Fibroblast of skin of right biceps (primary cell): ENCODE results near the gene ITSN2.

Source experiments
- DNase-seq: peaks from one replicate; pipeline ENCODE4 v3.0.0-alpha.2; 2013

Gene ITSN2

GRCh38 chr2:24262421-24262970, 97.8 kb downstream of the ITSN2 start:
- peak; percentile 65 for DNase-seq

GRCh38 chr2:24261441-24261840, 98.9 kb downstream of the ITSN2 start:
- DNase-seq: no peak

- DNase-seq: no peak
These were observed 101.0 kb downstream of the ITSN2 start for GRCh38 chr2:24259316-24259715.

- DNase-seq: no peak
These were observed 101.6 kb downstream of the ITSN2 start for GRCh38 chr2:24258718-24259117.

- peak; percentile 52 for DNase-seq
These were observed 106.9 kb downstream of the ITSN2 start for GRCh38 chr2:24253303-24253919.

DNA sequence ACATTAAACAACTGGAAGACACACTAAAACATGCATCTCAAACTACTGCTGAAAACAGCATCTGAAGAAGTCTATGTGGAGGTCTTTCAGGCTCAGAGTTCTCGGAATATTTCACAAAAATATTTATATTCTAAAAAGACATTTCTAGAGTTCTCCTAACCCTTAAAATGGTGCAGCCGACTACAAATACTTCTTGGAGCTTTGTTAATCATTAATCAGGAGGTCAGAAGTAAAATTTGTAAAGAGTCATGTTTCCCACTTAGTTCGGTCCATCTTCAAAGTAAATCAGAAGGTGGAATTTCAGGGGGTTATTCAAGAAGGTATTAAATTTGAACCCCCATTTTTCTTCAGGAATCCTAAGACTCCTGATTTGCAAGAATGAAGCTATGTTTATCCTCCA, 112.7 kb downstream of the ITSN2 start:
- no peak for DNase-seq

DNA sequence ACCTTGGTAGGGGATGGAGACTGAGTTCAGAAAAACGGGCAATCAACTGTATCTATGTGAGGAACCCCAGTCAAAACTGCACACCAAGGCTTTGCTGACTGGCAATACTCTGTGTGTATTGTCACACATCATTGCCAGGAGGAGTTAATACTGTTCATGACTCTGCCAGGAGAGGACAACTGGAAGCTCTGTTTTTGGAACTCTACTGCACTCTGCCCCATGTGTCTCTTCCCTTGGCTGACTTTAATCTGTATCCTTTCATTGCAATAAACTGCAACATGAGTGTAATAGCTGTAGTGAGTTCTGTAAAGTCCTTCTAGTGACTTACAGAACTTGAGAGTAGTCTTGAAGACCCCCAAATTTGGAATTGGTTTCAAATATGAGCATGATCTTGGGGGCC, 113.2 kb downstream of the ITSN2 start:
- no peak for DNase-seq

DNA sequence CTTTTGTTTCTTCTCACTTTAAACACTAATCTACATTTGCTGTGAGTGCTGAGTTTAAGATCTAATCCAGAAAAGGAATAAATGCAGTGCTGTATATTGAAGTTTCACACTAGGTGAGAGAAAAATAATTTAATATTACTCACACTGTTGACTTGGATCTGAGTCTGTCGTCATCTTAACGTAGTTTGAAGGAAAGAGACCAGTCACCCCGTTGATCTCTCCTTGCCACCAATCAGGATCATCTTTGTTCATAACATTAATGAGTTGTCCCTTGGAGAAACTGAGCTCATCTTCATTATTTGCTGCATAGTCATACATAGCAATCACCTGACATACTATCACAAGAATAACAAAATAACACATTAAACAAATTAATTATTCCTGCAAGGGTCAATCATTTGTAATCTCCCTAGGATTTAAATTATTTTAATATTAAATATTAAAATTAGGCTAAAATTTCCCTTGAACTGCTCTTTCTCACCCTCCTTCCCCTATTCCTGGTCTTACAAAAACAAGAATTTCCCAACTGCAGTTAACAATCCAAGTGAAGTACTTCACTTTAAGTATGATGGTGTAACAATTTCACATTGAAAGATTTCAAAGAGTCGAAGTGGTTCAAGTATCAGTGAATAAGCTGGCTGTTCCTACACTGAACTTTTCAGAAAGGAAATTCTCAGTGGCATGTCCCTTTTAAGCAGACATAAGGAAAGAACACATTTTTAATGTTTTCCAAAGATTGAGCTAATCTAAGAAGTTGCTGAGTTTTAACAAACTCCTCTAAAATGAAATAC, 114.2 kb downstream of the ITSN2 start:
- peak; percentile 22 for DNase-seq

GRCh38 chr2:24241528-24241927, 118.8 kb downstream of the ITSN2 start:
- no peak for DNase-seq

GRCh38 chr2:24239553-24239952, 120.8 kb downstream of the ITSN2 start:
- no peak for DNase-seq

DNA sequence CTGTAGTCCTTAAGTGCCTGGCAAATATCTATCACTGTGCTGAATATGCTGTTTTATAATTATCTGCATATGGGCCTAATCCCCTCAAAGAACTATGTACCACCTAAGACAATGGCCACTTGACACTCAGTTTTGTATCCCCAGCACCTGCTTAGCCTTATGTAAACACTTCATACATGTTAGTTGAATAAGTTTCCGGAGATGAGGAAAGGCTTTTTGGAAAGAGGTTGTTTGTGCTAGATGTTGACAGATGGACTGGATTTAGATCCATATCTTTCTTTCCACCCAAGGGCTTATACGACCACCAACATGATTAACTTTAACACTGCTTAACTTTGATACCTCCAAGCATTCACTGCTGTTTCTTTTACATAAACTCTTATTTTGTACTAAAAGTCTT, 122.2 kb downstream of the ITSN2 start:
- DNase-seq: no peak

DNA sequence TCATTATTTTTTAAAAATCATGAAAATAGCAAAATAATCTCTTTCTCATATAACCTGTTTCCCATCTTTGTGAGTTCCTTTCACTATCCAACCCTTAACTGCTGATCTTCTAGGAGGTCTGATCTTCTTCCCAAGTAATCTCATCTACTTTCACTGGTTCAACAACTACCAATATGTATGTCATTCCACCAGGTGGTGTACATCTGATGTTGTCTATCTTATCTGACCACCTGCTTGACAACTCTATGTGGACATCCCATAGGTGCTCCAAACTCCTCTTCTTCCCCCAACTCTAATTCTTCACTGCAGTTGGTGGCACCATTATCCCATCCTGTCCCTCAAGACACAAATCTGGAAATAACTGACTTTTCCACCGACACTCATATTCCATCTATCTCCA, 123.0 kb downstream of the ITSN2 start:
- no peak for DNase-seq

DNA sequence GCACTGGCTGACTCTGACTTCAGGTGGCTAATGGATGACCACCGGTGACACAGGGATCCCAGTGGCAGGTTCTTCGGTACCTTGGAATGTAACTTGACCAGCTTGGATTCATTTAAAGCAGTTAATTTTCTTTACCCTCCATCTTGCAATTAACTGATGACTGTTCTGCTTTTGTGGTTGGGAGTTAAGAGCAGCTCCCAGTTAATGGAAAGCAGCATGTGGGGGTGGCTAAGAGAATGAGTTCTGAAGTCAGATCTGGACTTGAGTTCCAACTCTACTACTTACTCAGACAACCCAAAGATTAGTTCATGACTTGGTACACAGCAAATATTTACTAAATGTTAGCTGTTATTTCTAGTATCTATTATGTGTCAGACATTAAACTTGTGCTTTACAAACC, 127.0 kb downstream of the ITSN2 start:
- peak; percentile 21 for DNase-seq

DNA sequence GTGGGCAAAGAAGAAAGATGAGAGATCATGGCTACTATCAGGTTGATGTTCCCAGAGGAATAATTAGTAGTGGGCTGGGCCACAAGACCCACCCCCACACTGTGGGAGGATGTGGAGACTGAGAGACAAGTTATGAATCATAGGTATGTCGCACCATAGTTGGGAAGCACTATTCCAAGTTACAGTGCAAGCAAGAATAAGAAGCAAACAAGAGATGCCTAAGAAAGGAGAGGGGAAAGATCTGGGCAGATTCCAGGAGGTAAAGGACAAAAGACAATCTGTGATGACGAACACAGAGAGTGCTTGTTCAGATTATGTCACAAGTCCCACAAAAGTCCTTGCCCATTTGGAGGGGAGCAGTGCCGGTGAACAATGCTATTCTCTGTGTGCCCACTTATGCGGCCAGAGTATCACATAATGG, 128.9 kb downstream of the ITSN2 start:
- DNase-seq: peak; percentile 69

DNA sequence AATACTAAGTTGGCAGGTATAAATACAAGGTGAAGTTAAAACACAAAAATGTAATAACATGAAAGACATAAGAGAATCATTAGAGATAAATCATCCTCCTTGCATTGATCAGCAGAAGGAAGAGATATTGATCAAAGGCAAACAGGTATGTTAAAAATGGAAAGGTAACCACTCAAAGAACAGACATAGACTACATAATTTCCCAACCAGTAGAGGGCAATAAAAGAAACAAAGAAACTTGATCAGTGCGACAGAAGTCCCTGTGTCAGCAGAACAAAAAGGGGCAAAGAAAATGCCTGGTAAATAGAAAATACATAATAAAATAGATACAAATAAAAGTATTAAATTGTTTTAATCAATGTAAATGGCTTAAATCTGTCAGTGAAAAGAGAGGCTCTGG, 131.9 kb downstream of the ITSN2 start:
- peak; percentile 4 for DNase-seq

- DNase-seq: no peak
These were observed 134.7 kb downstream of the ITSN2 start for GRCh38 chr2:24225499-24226242.

- no peak for DNase-seq
These were observed 137.4 kb downstream of the ITSN2 start for GRCh38 chr2:24222946-24223345.

DNA sequence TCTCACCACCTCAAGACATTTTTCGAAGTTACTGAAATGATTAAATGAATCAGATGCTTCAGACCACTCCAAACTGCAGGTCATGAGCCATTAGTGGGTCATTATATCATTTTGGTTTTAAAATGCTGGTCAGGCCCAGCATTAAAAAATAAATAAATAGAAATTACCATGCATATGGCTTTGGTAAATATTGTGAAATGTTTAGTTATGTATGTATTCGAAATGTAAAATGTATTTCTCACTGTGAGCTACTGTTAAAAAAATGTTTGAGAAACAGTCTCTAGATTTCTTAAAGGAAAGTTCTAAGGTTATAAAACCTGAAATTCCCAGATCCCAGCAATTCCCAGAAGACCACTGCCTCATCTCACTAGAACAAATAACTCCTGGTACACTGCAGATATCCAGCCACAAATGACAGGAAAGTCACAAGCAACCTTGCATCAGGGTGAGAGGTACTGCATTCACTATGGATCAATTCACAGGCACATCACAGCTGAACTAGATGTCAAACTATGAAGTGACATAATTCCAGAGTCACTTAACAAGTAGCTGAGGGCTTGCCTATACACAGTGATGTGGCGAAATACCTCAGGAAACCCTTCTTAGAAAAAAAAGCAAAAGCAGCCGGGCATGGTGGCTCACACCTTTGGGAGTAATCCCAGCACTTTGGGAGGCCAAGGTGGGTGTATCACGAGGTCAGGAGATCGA, 138.8 kb downstream of the ITSN2 start:
- DNase-seq: no peak

GRCh38 chr2:24220554-24221291, 139.6 kb downstream of the ITSN2 start:
- no peak for DNase-seq

GRCh38 chr2:24214880-24215279, 145.5 kb downstream of the ITSN2 start:
- no peak for DNase-seq

DNA sequence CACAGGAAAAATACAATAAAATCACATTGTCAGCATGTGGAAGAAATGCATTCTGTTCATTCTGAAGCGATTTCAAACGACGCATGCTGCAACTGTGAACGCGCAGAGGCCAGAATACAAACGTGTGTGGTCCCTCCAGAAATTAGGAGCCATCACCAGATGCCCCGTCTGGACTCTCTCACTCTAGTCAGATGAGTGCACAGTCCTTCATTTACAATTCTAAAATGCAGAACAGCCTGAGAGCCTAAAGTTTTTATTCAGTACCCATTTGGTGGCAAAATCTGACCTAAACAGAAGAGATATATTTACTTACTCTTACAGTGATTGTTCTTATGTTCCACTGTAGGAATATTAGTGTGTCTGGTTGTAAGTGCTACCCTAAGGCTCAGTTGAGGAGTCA, 148.9 kb downstream of the ITSN2 start:
- DNase-seq: no peak

- DNase-seq: no peak
These were observed 149.6 kb downstream of the ITSN2 start for GRCh38 chr2:24210723-24211122.
